ENCODE data around the gene OXSM. TPM values are rescaled to one million over a fixed set of nuclear protein-coding genes. Genes with fewer than 3 reads are reported as not detected.

The OXSM gene
- polyA plus RNA-seq, 3 donors, result 2.9 to 8.2 (median 4.5) TPM

GRCh38 chr3:25837038-25837437, 47.1 kb downstream of the OXSM start:
- Histone ChIP-seq H2AFZ (ENCODE audit: insufficient read depth, low read depth, low read length, poor library complexity, severe bottlenecking) (peak overlapping the region; percentile 12), H3K4me1 (ENCODE audit: control insufficient read depth in 1 of 2, insufficient read depth in 2 of 2, low read length in 2 of 2) (no peaks in the 10 kb centered on the region), H3K9ac (ENCODE audit: insufficient read depth, low read length, poor library complexity, severe bottlenecking) (no peak overlapping the region), H3K4me3 (replicated peaks in 1 of 3; ENCODE audit: low read depth in 2 of 3, low read length in 3 of 3) (no peak overlapping the region), H3K36me3 (replicated peaks in 1 of 2; ENCODE audit: control insufficient read depth in 1 of 2, insufficient read depth in 2 of 2, low read length in 2 of 2) (no peaks in the 10 kb centered on the region), H4K20me1 (ENCODE audit: insufficient read depth, low read length) (no peaks in the 10 kb centered on the region), H3K4me2 (replicated peaks; ENCODE audit: extremely low read depth, low read length, poor library complexity, severe bottlenecking) (no peak overlapping the region), H3K27ac (ENCODE audit: low read depth in 1 of 2, low read length in 2 of 2) (no peak overlapping the region), H3K79me2 (ENCODE audit: insufficient read depth, low read length) (no peaks in the 10 kb centered on the region), H3K27me3 (ENCODE audit: control insufficient read depth in 2 of 2, insufficient read depth in 2 of 2, low read length in 2 of 2) (no peaks in the 10 kb centered on the region), H3K9me3 (replicated peaks in 1 of 2; ENCODE audit: control insufficient read depth in 1 of 2, insufficient read depth in 1 of 2, low read length in 2 of 2) (no peaks in the 10 kb centered on the region)
- 0% methylated on average over 1 of the region's 1 CpG for WGBS (ENCODE audit: insufficient coverage)
- DNase-seq, result no peak
- H3K27me3 Mint-ChIP-seq (ENCODE audit: low read depth in 3 of 3), result no peaks in the 10 kb centered on the region
- intact Hi-C loops (cut with micrococcal nuclease), result no loop called here
- no peak for TF ChIP-seq CTCF (IDR thresholded peaks at IDR 0.05)
- H3K36me3 Mint-ChIP-seq, result no peaks in the 10 kb centered on the region
- peaks cover 0 to 12% (median 2%) of the 10 kb centered on the region in 7 donors for H3K9me3 Mint-ChIP-seq
- peaks cover 2% of the 10 kb centered on the region for H3K4me1 Mint-ChIP-seq
- H3K27ac Mint-ChIP-seq, result peak overlapping the region in 1 of 7 donors; percentile 8
- no peak overlapping the region for H3K4me3 Mint-ChIP-seq

GRCh38 chr3:25840099-25840498, 50.2 kb downstream of the OXSM start:
- no CpG with 5 or more reads among the region's 3 CpGs for WGBS (ENCODE audit: insufficient coverage)
- H3K36me3 Mint-ChIP-seq, result no peaks in the 10 kb centered on the region
- TF ChIP-seq CTCF (IDR thresholded peaks at IDR 0.05), result no peak

More at GRCh38 chr3:25840099-25840498, 50.2 kb downstream of the OXSM start:
- no peak for DNase-seq
- intact Hi-C loops (cut with micrococcal nuclease), result no loop called here
- Histone ChIP-seq H4K20me1 (ENCODE audit: insufficient read depth, low read length) (no peaks in the 10 kb centered on the region), H2AFZ (ENCODE audit: insufficient read depth, low read depth, low read length, poor library complexity, severe bottlenecking) (no peak overlapping the region), H3K79me2 (ENCODE audit: insufficient read depth, low read length) (no peaks in the 10 kb centered on the region), H3K4me2 (replicated peaks; ENCODE audit: extremely low read depth, low read length, poor library complexity, severe bottlenecking) (no peak overlapping the region), H3K27me3 (ENCODE audit: control insufficient read depth in 2 of 2, insufficient read depth in 2 of 2, low read length in 2 of 2) (no peaks in the 10 kb centered on the region), H3K36me3 (replicated peaks in 1 of 2; ENCODE audit: control insufficient read depth in 1 of 2, insufficient read depth in 2 of 2, low read length in 2 of 2) (no peaks in the 10 kb centered on the region), H3K9ac (ENCODE audit: insufficient read depth, low read length, poor library complexity, severe bottlenecking) (no peak overlapping the region), H3K4me1 (ENCODE audit: control insufficient read depth in 1 of 2, insufficient read depth in 2 of 2, low read length in 2 of 2) (no peaks in the 10 kb centered on the region), H3K27ac (ENCODE audit: low read depth in 1 of 2, low read length in 2 of 2) (no peak overlapping the region), H3K4me3 (replicated peaks in 1 of 3; ENCODE audit: low read depth in 2 of 3, low read length in 3 of 3) (no peak overlapping the region), H3K9me3 (replicated peaks in 1 of 2; ENCODE audit: control insufficient read depth in 1 of 2, insufficient read depth in 1 of 2, low read length in 2 of 2) (no peaks in the 10 kb centered on the region)
- peaks cover 2% of the 10 kb centered on the region for H3K4me1 Mint-ChIP-seq
- H3K27ac Mint-ChIP-seq, result no peak overlapping the region
- H3K4me3 Mint-ChIP-seq, result no peak overlapping the region
- no peaks in the 10 kb centered on the region for H3K27me3 Mint-ChIP-seq (ENCODE audit: low read depth in 3 of 3)
- peaks cover 0 to 12% (median 2%) of the 10 kb centered on the region in 7 donors for H3K9me3 Mint-ChIP-seq

Data from CD14-positive monocyte (primary cell).